SJSA1 (cell line): ENCODE results near the gene ASIC2. TPM values are rescaled to one million over a fixed set of nuclear protein-coding genes. Genes with fewer than 3 reads are reported as not detected.

Experiments
- DNase-seq, 2 experiments: peaks; one replicate each; pipeline ENCODE4 v3.0.0-alpha.2; 2015 to 2020; ENCODE audit warnings: low spot score in 2 of 2, low read depth in 1 of 2
- H3K27ac ChIP-seq: fragments of 250-450 bp; sonication (Bioruptor Pico); 2 replicates; pipeline ENCODE4 v1.5.1; 2020; ENCODE audit warnings: mild to moderate bottlenecking, moderate library complexity
- H3K27me3 ChIP-seq: fragments of 250-450 bp; sonication (Bioruptor Pico); replicated peaks from 2 replicates; pipeline ENCODE4 v1.5.1; 2020; ENCODE audit warnings: mild to moderate bottlenecking, moderate library complexity
- H3K36me3 ChIP-seq: fragments of 250-450 bp; sonication (Bioruptor Pico); 2 replicates; pipeline ENCODE4 v1.5.1; 2020; ENCODE audit warnings: mild to moderate bottlenecking
- H3K4me1 ChIP-seq: fragments of 250-450 bp; sonication (Bioruptor Pico); replicated peaks from 2 replicates; pipeline ENCODE4 v1.6.1; 2021; ENCODE audit warnings: mild to moderate bottlenecking
- H3K4me3 ChIP-seq: fragments of 250-450 bp; sonication (Bioruptor Pico); 2 replicates; pipeline ENCODE4 v1.5.1; 2020; ENCODE audit warnings: mild to moderate bottlenecking
- H3K9me3 ChIP-seq: fragments of 250-450 bp; sonication (Bioruptor Pico); replicated peaks from 2 replicates; pipeline ENCODE4 v1.5.1; 2020; ENCODE audit warnings: mild to moderate bottlenecking
- total RNA-seq: library from RNA; depleted of rRNA; stranded (reverse); fragments of >200 nt; shearing (Covaris generic); gene quantifications from 2 replicates; pipeline ENCODE4 v1.2.3, GENCODE V29; 2014

ASIC2 gene
- total RNA-seq, 1 experiment from 2014 or later = not detected

DNA sequence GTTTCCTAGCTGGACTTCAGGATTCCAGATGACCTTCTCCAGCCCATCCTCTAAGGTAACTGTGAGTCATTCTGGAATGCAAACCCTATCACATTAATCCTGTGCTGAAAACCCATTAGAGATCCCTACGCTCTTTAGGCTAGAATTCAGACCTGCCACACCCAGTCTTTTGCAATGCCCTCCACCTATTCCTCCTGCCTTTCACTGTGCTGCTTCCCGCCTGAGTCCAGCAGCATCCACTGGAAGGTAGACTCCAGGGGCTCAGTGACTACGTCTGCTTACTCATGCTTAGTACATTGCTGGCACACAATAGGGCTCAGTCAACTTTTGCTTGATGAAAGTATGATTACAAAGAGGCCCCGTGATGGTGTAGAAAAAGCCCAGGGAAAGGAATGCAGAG, 180.3 kb downstream of the ASIC2 start:
- DNase-seq = no peak
- no peaks in the 10 kb centered on the region for H3K9me3 ChIP-seq

GRCh38 chr17:33109336-33110072, 183.6 kb downstream of the ASIC2 start:
- H3K4me3 ChIP-seq = no peak overlapping the region
- H3K27me3 ChIP-seq = no peaks in the 10 kb centered on the region
- no peaks in the 10 kb centered on the region for H3K4me1 ChIP-seq
- no peak for DNase-seq
- H3K27ac ChIP-seq = no peak overlapping the region
- H3K9me3 ChIP-seq = no peaks in the 10 kb centered on the region
- no peaks in the 10 kb centered on the region for H3K36me3 ChIP-seq

More for the DNA sequence above, 180.3 kb downstream of the ASIC2 start:
- H3K27me3 ChIP-seq = no peaks in the 10 kb centered on the region
- no peaks in the 10 kb centered on the region for H3K36me3 ChIP-seq
- no peaks in the 10 kb centered on the region for H3K4me1 ChIP-seq
- H3K27ac ChIP-seq = no peak overlapping the region
- no peak overlapping the region for H3K4me3 ChIP-seq

DNA sequence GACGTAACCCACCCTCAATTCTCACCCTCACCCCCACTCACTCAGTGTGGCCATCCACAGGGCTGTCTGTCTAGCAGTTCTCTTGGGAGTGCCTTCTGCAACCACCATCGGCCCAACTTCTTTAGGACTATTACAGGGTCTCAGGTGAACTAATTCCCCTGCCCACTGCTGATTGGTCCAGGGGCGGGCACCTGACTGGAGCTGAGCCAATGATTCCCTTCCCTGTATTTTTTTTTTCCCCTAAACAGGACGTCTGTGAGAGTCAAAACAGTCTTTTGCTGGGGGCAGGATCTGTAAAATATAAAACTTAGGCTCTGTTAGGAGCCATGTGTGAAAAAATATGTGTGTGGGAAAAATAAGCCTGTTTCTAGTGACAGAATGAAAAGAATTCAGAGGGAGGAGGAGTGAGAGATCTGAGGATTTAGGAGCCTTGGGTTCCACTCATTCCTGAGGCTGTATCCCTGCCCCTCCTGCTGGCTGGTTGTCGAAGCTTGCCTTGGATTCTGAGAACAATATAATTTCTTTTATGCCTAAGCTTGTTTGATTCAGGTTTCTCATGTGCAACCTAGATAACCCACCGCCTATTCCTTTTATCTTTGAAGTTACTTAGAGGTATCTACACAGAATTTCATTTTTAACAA, 186.4 kb downstream of the ASIC2 start:
- Histone ChIP-seq H3K4me1 (no peaks in the 10 kb centered on the region), H3K36me3 (no peaks in the 10 kb centered on the region), H3K9me3 (no peaks in the 10 kb centered on the region), H3K27me3 (no peaks in the 10 kb centered on the region), H3K27ac (no peak overlapping the region), H3K4me3 (no peak overlapping the region)
- DNase-seq = no peak

- H3K4me1 ChIP-seq = no peaks in the 10 kb centered on the region
- no peak overlapping the region for H3K27ac ChIP-seq
- no peaks in the 10 kb centered on the region for H3K9me3 ChIP-seq
- DNase-seq = no peak
- no peaks in the 10 kb centered on the region for H3K36me3 ChIP-seq
- H3K27me3 ChIP-seq = no peaks in the 10 kb centered on the region
- no peak overlapping the region for H3K4me3 ChIP-seq
Observed at GRCh38 chr17:33105911-33106310, 187.2 kb downstream of the ASIC2 start.

- no peaks in the 10 kb centered on the region for H3K36me3 ChIP-seq
- H3K9me3 ChIP-seq = no peaks in the 10 kb centered on the region
- DNase-seq = no peak
- H3K4me3 ChIP-seq = no peak overlapping the region
- H3K27me3 ChIP-seq = no peaks in the 10 kb centered on the region
- H3K27ac ChIP-seq = no peak overlapping the region
- no peaks in the 10 kb centered on the region for H3K4me1 ChIP-seq
Observed at GRCh38 chr17:33099906-33100305, 193.2 kb downstream of the ASIC2 start.

DNA sequence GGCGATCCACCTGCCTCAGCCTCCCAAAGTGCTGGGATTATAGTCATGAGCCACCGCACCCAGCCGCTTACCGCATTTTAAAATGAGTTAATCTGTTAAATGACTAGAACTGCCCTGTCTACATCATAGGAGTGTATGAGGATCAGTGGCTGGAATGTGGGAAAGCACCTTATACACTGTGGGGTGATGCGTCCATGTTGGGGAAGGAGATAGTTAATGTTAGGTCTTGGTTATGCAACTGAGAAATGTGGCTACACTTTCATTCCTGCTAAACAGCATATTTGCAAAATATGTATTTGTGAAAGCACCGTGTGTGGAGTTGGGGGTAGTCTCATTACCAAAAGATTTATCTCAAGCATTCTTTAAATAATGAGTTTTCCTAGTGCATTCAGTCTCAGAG, 193.8 kb downstream of the ASIC2 start:
- H3K27ac ChIP-seq = no peak overlapping the region
- no peaks in the 10 kb centered on the region for H3K4me1 ChIP-seq
- DNase-seq = no peak
- H3K27me3 ChIP-seq = no peaks in the 10 kb centered on the region
- H3K4me3 ChIP-seq = no peak overlapping the region
- H3K36me3 ChIP-seq = no peaks in the 10 kb centered on the region
- H3K9me3 ChIP-seq = no peaks in the 10 kb centered on the region

DNA sequence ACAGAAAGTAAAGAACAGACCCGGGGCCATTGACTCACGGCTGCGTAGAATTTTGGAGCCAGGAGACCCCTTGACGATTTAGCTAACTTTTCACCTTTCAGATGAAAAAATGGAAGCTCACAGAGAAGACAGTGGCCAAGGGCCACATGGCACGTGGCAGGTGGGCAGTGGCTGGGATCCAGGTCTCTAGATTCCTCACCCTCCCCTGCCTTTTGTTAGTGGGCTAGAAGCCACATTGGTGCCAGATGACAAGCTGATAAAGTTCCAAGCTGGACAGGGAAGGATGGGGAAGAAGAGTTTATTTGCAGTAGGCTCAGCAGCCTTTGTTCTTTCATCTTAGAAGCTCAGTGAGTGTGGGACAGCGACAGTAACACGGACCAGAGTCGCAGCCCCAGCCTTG, 195.7 kb downstream of the ASIC2 start:
- Histone ChIP-seq H3K4me3 (no peak overlapping the region), H3K27ac (no peak overlapping the region), H3K4me1 (no peaks in the 10 kb centered on the region), H3K36me3 (no peaks in the 10 kb centered on the region), H3K27me3 (0 out of 2 replicates have a peak, but pooled peaks cover 4% of the 10 kb centered on the region), H3K9me3 (no peaks in the 10 kb centered on the region)
- DNase-seq = no peak

DNA sequence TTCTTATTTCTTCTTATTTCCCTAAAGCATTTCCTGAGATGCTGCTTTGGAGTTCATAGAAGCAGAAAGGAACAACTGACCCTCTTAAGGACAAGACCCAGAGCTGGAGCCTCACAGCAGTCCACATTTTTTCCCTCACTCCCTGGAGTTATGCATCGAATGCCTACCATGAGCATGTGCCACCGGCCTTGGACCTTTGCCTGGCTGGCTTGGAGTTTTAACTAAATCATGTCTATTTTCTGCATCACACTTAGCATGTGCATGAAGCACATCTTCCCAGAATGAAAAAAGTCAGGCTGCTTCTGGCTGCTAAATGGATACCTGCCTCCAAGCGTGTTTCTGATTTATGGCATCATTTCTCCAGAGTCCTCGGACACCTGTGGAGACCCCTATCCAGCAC, 196.9 kb downstream of the ASIC2 start:
- Histone ChIP-seq H3K4me1 (no peaks in the 10 kb centered on the region), H3K9me3 (no peaks in the 10 kb centered on the region), H3K27ac (no peak overlapping the region), H3K36me3 (no peaks in the 10 kb centered on the region), H3K4me3 (no peak overlapping the region), H3K27me3 (0 out of 2 replicates have a peak, but pooled peaks cover 4% of the 10 kb centered on the region)
- no peak for DNase-seq

DNA sequence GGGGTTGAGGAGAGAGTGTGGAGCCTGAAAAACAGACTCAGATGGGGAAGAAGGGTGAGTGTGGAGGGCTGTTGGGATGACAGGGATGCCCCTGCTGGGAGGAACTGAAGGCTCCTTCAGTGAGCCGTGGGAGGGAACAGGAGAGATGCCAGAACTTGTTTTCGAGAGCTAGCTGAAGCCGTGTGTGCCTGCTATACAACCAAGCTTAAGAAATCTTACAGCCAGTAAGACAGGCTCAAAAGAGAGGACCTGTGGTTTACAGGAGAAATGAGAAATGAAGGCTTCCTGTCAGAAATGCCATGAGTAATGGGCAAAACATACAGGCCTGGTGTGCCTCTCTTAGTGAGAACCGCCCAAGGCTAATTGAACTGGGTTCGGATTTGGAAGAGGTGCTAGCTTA, 201.8 kb downstream of the ASIC2 start:
- Histone ChIP-seq H3K27me3 (0 out of 2 replicates have a peak, but pooled peaks cover 4% of the 10 kb centered on the region), H3K27ac (no peak overlapping the region), H3K4me3 (no peak overlapping the region), H3K4me1 (no peaks in the 10 kb centered on the region), H3K36me3 (no peaks in the 10 kb centered on the region), H3K9me3 (no peaks in the 10 kb centered on the region)
- DNase-seq = no peak

DNA sequence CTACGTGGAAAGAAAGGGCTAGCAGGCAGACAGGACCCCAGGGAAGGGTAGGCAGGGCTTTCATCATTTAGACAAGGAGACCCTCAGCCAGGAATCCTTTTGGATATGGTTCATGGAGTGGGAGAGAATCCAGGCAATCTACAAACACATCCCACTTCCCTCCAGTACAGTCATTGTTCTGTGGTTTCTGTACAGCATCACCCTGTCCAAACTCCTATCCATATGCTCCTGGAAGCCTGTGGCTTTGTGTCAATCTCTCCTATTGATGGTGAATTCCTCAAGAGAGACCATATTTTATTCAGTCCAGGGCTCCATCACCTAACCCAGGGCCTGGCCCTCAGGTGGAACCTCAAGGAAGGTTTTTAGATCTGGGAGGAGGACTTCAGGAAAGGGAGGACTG, 202.3 kb downstream of the ASIC2 start:
- no peak overlapping the region for H3K27ac ChIP-seq
- peaks cover 9% of the 10 kb centered on the region; the same call in 1 of the 2 replicates for H3K27me3 ChIP-seq
- H3K4me3 ChIP-seq = no peak overlapping the region
- H3K36me3 ChIP-seq = no peaks in the 10 kb centered on the region
- H3K4me1 ChIP-seq = no peaks in the 10 kb centered on the region
- no peak for DNase-seq
- no peaks in the 10 kb centered on the region for H3K9me3 ChIP-seq

DNA sequence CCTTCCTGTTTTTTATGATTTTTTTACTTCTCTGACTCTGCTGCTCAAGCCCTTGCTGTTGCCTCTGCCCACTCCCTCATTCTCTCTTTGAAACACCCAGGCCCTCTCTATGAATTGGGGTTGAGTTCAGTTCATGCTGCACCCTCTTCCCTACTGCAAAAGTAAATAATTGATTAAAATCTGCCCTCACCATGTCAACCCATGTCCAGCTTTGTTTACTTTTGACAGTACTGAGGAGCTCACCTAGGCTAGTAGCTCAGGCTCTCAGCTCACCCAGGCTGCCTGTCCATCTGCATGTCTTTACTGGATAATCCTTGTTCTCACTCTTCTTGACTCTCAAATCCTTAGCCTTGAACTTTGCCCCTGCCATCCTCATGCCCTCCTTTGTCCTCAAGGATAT, 206.2 kb downstream of the ASIC2 start:
- H3K27ac ChIP-seq = no peak overlapping the region
- H3K36me3 ChIP-seq = no peaks in the 10 kb centered on the region
- H3K4me1 ChIP-seq = no peaks in the 10 kb centered on the region
- H3K9me3 ChIP-seq = no peaks in the 10 kb centered on the region
- DNase-seq = no peak
- H3K27me3 ChIP-seq = peaks cover 15% of the 10 kb centered on the region
- no peak overlapping the region for H3K4me3 ChIP-seq

- H3K36me3 ChIP-seq = no peaks in the 10 kb centered on the region
- no peaks in the 10 kb centered on the region for H3K9me3 ChIP-seq
- no peak overlapping the region for H3K4me3 ChIP-seq
- H3K27ac ChIP-seq = no peak overlapping the region
- no peak for DNase-seq
- no peaks in the 10 kb centered on the region for H3K4me1 ChIP-seq
- H3K27me3 ChIP-seq = peaks cover 15% of the 10 kb centered on the region
Observed at GRCh38 chr17:33086041-33086440, 207.1 kb downstream of the ASIC2 start.

GRCh38 chr17:33085256-33085655, 207.8 kb downstream of the ASIC2 start:
- peaks cover 15% of the 10 kb centered on the region for H3K27me3 ChIP-seq
- H3K9me3 ChIP-seq = no peaks in the 10 kb centered on the region
- H3K4me3 ChIP-seq = no peak overlapping the region
- H3K4me1 ChIP-seq = no peaks in the 10 kb centered on the region
- no peak overlapping the region for H3K27ac ChIP-seq
- no peaks in the 10 kb centered on the region for H3K36me3 ChIP-seq
- DNase-seq = no peak

DNA sequence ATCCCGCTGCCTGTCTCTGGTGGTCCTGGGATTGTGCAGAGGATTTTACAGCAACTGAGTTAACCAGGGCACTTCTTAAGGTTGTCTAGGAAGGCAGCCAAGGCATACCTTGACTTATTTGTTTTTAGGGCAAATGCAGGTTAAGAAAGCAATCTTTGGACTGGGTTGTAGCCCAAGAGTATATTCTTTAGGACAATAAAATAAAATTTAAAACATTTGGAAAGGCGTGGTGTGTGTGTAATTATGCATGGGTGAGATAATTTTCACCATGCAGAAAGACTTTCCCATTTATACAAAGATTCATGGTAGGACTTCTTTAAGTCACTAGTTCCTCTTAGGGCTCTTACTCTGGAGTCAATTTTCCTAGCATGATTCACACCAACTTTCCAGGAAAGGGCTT, 208.3 kb downstream of the ASIC2 start:
- Histone ChIP-seq H3K27me3 (peaks cover 15% of the 10 kb centered on the region), H3K27ac (no peak overlapping the region), H3K4me1 (no peaks in the 10 kb centered on the region), H3K4me3 (no peak overlapping the region), H3K9me3 (no peaks in the 10 kb centered on the region), H3K36me3 (no peaks in the 10 kb centered on the region)
- no peak for DNase-seq
